ENCODE measurements around the gene PATJ.

- TF ChIP-seq CTCF (IDR thresholded peaks at IDR 0.05) = no peak
- TF ChIP-seq POLR2A (IDR thresholded peaks at IDR 0.05) = no peak
Observed at GRCh38 chr1:61950418-61950817, 208.1 kb downstream of the PATJ start.

Measured in esophagus squamous epithelium (tissue), 4 donors.